CD4-positive, alpha-beta T cell treated with Interleukin-2 at 100 ng/mL for 4 hours (primary cell): ENCODE measurements around the gene LRRC25.
A peak's percentile ranks its signal among the peaks of the same experiment; 100 is the strongest.
"Not testable (repeated sequence)": the region's sequence is repeated elsewhere in the genome, so short reads cannot be mapped to it uniquely, and the experiment has no call there.

Source experiments
- DNase-seq: peaks from one replicate; pipeline ENCODE4 v3.0.0-alpha.2; 2020; ENCODE audit warnings: low spot score

LRRC25 gene

GRCh38 chr19:18379803-18380747 lies 17.3 kb downstream of the LRRC25 start:
- DNase-seq, result no peak

DNA sequence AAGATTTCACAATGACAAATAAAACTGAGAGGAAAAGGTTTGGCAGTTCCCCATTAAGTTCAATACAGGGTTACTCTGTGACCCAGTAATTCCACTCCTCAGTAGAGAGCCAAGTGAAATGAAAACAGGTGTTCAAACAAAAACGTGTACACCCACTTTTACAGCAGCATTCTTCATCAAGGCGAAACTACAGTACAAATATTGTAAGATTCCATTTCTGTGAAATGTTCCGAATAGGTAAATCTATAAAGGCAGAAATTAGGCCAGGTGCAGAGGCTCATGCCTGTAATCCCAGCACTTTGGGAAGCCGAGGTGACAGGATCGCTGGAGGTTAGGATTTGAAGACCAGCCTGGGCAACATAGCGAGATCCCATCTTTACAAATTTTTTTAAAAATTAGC lies 20.4 kb downstream of the LRRC25 start:
- no peak for DNase-seq

DNA sequence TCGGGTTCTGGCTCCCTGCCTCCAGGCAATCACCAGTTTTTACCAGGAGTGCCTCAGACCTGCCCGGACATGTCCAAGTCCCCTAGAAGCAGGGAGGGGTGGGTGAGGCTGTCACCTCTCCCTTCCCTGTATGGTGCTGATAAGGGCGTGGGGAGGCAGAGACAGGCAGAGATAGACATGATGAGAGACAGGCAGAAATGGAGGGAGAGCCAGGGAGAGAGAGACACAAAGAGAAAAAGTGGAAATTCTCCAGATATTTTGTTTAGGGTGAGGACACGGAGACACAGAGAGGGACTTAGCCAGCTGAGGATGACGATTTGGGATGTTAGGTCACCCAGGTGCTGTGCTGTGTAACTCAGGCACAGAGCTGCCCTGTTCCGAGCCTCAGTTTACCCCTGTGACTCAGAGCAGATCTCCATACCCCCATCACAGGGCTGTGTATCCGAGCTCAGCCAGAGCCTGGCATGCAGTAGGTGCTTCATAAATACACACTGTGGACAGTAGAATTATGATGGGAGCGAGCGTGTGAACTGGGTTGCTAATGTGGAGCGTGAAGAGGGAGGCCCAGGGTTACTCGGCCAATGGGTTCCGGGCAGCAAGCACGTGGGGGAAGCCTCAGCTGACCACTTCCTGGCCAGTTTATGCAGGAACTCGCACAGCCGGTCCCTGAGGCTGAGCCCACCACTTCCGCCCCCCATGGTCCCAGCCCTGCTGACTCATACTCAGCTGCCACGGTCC lies 23.4 kb downstream of the LRRC25 start:
- peak; percentile 50 for DNase-seq

GRCh38 chr19:18373407-18373891 lies 24.0 kb downstream of the LRRC25 start:
- DNase-seq, result no peak

GRCh38 chr19:18368504-18369222 lies 28.8 kb downstream of the LRRC25 start:
- no peak for DNase-seq

GRCh38 chr19:18366021-18366435 lies 31.4 kb downstream of the LRRC25 start:
- no peak for DNase-seq

DNA sequence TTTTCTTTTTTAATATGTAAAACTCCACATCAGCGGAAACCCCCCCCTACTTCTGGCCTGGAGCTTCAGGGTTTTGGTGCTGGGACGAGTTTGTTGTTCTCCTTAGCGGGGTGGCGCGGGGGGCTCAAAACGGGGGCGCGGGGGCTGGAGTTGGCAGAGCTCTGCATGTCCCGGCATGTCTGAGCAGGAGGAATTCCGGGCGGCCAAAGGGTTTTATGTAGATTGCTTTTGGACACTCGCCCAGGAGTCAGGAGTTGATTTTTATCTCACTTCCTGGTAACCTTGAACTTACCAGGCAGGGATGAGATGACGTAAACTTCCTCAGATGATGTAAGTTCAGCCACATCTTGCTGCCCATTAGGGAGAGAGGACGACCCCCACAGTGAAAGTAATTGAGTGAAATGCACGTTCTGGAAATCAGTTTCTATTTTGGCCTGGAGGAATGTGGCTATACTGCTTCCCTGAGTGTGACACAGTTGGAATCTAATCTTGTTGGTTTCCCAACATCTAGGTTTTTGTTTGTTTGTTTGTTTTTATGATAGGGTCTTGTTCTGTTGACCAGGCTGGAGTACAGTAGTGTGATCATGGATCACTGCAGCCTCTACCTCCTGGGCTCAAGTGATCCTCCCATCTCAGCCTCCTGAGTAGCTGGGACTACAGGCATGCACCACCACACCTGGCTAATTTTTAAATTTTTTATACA lies 32.4 kb downstream of the LRRC25 start:
- DNase-seq, result no peak

DNA sequence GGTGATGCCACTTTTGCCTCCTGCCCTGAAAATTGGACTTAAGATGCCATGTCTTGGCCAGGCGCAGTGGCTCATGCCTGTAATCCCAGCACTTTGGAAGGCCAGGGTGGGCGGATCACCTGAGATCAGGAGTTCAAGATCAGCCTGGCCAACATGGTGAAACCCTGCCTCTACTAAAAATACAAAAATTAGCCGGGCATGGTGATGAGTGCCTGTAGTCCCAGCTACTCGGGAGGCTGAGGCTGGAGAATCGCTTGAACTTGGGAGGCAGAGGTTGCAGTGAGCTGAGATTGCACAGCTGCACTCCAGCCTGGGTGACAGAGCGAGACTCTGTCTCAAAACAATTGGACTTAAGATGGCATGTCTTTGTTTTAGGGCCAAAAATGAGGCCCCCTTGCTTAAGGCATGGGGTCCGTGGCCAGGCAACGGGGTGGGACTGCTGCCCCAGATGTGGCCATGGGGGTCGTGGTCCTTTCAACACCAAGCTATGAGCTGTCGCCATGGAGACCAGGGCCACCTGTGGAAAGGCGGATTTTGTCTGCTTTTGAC lies 33.1 kb downstream of the LRRC25 start:
- DNase-seq, result not testable (repeated sequence)

GRCh38 chr19:18363787-18364186 lies 33.6 kb downstream of the LRRC25 start:
- DNase-seq, result no peak

GRCh38 chr19:18362934-18363542 lies 34.4 kb downstream of the LRRC25 start:
- DNase-seq, result no peak

DNA sequence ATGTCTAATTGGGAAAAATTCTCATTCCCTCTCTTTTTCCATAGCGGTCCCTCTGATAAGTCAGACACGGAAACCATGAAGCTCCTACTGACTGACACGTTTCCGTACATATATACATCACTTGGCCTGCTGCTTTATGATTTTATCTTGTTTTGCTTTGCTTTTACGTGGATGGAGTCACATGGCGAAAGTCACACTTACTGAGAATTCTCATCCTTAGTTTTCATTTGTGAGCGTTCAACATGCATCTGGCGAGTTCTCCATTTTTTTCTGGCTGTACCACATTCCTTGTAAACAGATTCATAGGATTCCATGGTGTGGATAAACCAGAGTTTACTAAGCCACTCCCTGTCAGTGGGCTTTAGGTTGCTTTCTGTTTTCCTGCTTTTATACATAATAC lies 35.8 kb downstream of the LRRC25 start:
- DNase-seq, result no peak

DNA sequence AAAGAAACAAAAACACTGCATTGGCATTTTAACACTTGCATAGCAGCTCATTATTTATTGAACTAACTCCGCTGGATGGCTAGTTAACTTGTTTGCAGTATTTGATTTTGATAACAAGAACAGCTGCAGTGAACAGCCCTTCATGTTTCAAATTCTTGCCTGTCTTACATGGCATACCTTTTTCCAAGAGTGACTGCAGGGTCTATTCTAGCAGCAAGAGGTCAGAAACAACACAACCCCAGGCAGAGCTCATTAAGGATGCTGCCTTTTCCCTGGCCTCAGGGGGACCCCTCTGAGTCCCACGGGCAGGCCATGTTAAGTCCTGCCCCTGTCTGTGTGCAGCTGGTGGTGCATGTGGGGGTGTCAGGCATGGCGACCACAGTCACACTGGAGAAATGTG lies 40.4 kb downstream of the LRRC25 start:
- no peak for DNase-seq

DNA sequence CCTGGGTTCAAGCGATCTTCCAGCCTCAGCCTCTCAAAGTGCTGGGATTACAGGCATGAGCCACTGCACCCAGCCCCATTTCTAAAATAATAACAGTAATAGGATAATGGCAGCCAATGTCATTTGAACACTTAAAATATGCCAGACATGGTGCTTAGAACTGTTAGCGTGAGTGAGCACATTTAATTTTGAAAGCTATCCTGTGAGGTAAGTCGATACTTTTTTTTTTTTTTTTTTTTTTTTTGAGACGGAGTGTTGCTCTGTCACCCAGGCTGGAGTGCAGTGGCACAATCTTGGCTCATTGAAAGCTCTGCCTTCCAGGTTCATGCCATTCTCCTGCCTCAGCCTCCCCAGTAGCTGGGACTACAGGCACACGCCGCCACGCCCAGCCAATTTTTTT lies 42.7 kb downstream of the LRRC25 start:
- DNase-seq, result not testable (repeated sequence)

- no peak for DNase-seq
Measured at GRCh38 chr19:18353378-18354005, 43.9 kb downstream of the LRRC25 start.

DNA sequence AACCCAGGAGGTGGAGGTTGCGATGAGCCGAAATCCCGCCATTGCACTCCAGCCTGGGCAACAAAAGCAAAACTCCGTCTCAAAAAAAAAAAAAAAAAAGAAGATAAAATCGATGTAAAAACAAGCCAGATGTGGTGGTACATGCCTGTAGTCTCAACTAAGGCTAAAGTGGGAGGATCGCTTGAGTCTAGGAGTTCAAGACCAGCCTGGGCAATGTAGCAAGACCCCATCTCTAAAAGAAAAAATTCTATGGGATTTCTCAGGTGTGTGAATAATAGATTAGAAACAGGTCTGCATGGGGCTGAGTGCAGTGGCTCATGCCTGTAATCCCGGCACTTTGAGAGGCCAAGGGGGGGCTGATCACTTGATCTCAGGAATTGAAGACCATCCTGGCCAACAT lies 45.9 kb downstream of the LRRC25 start:
- DNase-seq, result no peak

- DNase-seq, result no peak
Measured at GRCh38 chr19:18350490-18350889, 46.9 kb downstream of the LRRC25 start.

DNA sequence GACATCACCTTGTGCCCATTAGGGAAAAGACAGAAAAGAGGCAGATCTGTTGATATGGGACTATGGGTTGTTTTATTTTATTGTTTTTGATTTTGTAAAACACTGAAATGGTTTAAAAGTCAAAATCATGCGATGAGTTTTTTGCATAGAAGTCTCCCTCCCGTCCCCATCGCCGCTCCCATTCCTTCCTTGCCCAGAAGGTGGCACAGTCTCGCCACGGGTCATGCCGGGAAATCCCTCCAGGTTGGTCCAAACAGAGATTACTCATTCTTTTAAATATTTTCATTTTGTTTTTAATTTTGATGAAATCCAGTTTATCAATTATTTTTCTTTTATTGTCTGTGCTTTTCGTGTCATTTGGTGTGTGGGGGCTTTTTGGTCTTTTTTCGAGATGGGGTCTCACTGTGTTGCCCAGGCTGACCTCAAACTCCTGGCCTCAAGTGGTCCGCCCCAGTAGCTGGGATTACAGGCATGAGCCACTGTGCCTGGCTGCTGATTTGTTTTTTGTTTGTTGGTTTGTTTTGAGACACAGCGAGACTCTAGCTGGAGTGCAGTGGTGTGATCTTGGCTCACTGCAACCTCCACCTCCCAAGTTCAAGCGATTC lies 47.8 kb downstream of the LRRC25 start:
- DNase-seq, result peak; percentile 20

DNA sequence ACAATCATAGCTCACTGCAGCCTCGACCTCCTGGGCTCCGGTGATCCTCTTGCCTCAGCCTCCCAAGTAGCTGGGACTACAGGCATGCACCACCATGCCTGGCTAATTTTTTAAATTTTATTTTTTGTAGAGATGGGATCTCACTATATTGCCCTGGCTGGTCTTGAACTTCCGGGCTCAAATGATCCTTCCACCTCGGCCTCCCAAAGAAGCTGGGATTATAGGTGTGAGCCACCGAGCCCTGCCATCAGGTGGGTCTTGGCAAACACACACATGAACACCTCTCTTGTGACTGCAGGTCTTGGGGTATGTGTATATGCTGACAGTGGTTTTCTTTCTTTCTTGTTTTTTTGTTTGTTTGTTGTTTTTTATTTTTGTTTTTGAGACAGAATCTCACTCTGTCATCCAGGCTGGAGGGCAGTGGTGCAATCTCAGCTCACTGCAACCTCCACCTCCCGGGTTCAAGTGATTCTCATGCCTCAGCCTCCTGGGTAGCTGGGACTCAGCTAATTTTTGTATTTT lies 48.5 kb downstream of the LRRC25 start:
- DNase-seq, result not testable (repeated sequence)

DNA sequence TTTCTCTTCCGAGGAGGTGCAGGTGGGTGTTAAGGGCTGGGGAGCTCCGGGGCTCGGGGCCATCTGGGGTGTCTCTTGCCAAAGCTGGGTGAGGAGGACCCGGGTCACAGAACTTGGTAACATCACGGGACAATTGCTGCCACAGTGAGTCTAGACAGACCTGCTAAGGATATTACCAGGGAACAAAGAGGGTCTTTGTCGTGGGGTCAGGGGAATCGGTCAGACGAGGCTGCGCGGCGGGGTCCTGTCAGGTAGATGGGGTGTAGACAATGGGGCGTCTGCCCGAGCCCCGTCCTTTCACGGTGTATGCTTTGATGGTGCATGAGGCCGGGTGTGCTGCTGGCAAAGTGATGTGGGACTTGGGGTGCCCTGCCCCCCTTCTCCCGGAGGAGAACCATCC lies 49.3 kb downstream of the LRRC25 start:
- DNase-seq, result no peak

DNA sequence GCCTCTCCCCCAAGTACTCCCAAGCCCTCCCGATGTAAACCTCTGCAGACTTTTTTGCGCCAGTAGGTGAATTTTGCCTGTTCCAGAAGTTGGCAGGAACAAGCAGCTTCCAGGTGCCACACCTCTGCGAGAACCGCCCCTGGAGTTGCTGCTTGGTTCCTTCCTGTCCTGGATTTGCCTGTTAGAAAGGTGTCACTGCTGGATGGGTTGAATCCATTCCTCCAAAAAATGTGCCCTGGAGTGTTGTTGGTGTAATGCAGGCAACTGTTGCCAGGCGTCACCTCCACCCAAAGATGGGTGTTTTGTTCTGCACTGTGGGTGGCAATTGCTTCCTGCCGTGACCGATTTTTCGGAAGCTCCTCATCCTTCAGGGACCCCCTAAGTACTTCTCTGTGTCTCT lies 51.3 kb downstream of the LRRC25 start:
- DNase-seq, result no peak
